ENCODE data around the gene SOWAHA.
A peak's percentile ranks its signal among the peaks of the same experiment; 100 is the strongest.
"Not testable (repeated sequence)": the region's sequence is repeated elsewhere in the genome, so short reads cannot be mapped to it uniquely, and the experiment has no call there.

The SOWAHA gene

GRCh38 chr5:132827943-132828673 lies 15.0 kb downstream of the SOWAHA start:
- no peak for DNase-seq

- no peak for DNase-seq
These were observed 15.9 kb downstream of the SOWAHA start for GRCh38 chr5:132828846-132829494.

- DNase-seq: peak; percentile 66
These were observed 16.8 kb downstream of the SOWAHA start for GRCh38 chr5:132829742-132830435.

- peak; percentile 71 for DNase-seq
These were observed 17.5 kb downstream of the SOWAHA start, which contains the start of gene SHROOM1 for GRCh38 chr5:132830436-132831094. Gene SHROOM1 (minus strand): TSS chr5:132830647. CDS start chr5:132826140, 4,507 bp downstream.

- DNase-seq: no peak
These were observed 18.2 kb downstream of the SOWAHA start for GRCh38 chr5:132831095-132831860.

- no peak for DNase-seq
These were observed 19.5 kb downstream of the SOWAHA start for GRCh38 chr5:132832612-132833011.

- DNase-seq: no peak
These were observed 21.0 kb downstream of the SOWAHA start for GRCh38 chr5:132834057-132834456.

- no peak for DNase-seq
These were observed 23.8 kb downstream of the SOWAHA start for GRCh38 chr5:132836852-132837251.

- no peak for DNase-seq
These were observed 24.8 kb downstream of the SOWAHA start for GRCh38 chr5:132837868-132838267.

GRCh38 chr5:132838516-132839282 lies 25.6 kb downstream of the SOWAHA start:
- no peak for DNase-seq

GRCh38 chr5:132839426-132840301 lies 26.6 kb downstream of the SOWAHA start:
- DNase-seq: no peak

GRCh38 chr5:132840313-132840712 lies 27.2 kb downstream of the SOWAHA start:
- no peak for DNase-seq

GRCh38 chr5:132840896-132841295 lies 27.8 kb downstream of the SOWAHA start:
- DNase-seq: no peak

- no peak for DNase-seq
These were observed 28.2 kb downstream of the SOWAHA start for GRCh38 chr5:132841305-132841704.

- DNase-seq: no peak
These were observed 35.2 kb downstream of the SOWAHA start for GRCh38 chr5:132848270-132848669.

- DNase-seq: no peak
These were observed 36.2 kb downstream of the SOWAHA start for GRCh38 chr5:132849347-132849746.

GRCh38 chr5:132850066-132850465 lies 37.0 kb downstream of the SOWAHA start:
- DNase-seq: no peak

GRCh38 chr5:132853323-132853722 lies 40.2 kb downstream of the SOWAHA start:
- no peak for DNase-seq

- no peak for DNase-seq
These were observed 40.7 kb downstream of the SOWAHA start for GRCh38 chr5:132853790-132854189.

GRCh38 chr5:132854301-132854700 lies 41.2 kb downstream of the SOWAHA start:
- no peak for DNase-seq

- not testable (repeated sequence) for DNase-seq
These were observed 41.9 kb downstream of the SOWAHA start for GRCh38 chr5:132854992-132855391.
